Eye (tissue), 1 donor: ENCODE results near the gene SWI5.

Experiments used
- DNase-seq: peaks from one replicate; pipeline ENCODE4 v3.0.0-alpha.2; 2015

Gene SWI5

DNA sequence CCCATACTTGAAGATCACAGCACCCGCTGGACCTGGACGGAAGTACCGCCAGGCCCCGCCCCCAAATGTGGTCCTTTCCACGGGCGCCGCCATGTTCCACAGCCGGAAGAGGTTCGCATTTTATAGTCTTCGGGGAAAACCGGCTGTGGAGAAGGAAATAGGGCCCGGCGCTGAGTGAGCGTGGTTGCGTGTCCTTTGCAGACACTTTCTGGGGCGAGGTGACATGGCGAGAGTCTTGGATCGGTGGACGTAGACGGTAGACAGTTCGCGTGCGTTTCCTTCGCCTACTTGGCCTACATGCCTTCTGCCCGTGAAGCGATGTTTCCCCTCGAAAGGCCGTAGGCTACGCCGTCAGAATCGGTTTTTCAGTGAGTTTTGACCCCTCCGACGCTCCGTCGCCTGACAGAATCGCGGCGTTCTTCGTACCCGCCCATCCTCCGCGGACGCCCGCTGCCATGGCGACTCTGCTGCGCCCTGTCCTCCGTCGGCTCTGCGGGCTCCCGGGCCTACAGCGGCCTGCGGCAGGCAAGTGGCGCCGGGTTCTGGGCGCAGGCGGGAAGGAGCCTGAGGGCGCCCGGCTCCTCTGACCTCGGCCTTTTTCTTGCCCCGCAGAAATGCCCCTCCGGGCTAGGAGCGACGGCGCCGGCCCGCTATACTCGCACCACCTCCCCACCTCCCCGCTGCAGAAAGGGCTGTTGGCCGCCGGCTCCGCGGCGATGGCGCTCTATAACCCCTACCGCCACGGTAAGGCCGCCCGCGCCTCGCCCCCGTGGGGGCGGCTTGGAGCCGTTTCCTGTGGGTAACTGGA, 46.5 kb downstream of the SWI5 start, which contains the start of the genes COQ4 and TRUB2:
COQ4 (plus strand) TSS at position 436 of the 808 bp plus-strand sequence; CDS start at position 456, 20 bp downstream.
TRUB2 (minus strand) TSS at position 44 of the 808 bp plus-strand sequence; CDS start at position 5, 39 bp downstream.
- DNase-seq: peak; percentile 98

DNA sequence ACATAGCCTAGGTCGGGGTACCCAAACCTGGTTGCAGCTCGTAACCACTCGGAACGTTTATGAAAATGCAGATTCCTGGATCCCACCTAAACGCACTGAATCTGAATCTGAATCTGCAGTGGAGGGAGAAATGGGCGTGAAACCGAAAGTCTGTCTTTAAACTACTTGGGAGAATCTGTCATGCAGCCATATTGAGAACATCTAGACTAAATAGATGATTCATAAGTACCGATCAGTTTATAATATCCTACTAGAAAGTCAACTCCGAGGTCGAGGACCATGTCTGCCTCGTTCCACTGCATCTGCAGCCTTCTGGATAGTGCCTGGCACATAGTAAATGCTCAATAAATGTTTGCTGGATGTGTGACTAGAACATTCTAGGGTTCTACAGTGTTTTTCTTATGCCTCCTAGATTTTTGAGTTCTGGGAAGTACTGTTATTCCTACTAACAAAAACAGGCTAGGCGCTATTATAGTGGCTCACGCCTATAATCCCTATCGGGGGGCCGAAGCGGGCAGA, 47.2 kb downstream of the SWI5 start:
- DNase-seq: no peak

DNA sequence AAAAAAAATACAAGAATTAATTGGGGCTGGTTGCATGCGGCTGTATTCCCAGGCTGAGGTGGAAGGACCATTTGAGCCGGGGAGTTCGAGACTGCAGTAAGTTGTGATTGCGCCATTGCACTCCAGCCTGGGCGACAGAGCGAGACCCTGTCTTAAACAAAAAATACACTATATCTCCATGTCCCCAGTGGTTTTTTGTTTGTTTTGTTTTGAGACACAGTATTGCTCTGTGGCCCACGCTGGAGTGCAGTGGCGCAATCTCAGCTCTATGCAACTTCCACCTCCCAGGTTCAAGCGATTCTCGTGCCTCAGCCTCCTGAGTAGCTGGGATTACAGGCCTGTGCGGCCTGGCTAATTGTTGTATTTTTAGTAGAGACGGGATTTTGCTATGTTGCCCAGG, 47.7 kb downstream of the SWI5 start:
- DNase-seq: no peak

DNA sequence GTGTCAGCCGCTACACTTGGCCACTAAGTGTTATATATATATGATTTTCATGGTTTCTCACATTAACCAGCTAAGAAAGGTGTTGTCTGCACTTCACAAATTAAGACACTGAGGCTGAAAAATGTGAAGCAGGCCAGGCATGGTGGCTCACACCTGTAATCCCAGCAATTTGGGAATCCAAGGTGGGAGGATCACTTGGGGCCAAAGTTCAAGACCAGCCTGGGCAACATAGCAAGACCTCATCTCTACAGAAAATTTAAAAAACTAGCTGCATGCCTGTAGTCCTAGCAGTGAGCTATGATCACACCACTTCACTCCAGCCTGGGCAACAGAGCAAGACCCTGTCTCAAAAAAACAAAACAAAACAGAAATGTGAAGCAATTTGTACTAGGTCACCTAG, 48.3 kb downstream of the SWI5 start:
- no peak for DNase-seq

DNA sequence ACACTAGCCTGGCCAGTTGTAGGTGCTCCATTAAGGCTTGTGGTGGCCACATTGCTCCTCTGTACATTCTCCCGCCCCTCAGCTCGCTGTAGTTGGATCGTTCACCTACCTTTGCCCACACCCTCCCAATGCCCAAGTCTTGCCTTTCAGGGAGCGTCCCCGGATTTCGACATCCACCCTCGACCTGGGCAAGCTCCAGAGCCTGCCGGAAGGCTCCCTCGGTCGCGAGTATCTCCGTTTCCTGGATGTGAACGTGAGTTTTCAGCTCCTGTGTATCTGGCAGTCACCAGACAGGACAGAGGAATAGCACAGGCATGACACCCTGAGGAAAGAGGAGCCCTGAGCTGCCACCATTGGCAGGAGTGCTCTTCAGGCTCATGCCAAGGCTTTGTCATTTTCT, 49.6 kb downstream of the SWI5 start:
- DNase-seq: no peak

DNA sequence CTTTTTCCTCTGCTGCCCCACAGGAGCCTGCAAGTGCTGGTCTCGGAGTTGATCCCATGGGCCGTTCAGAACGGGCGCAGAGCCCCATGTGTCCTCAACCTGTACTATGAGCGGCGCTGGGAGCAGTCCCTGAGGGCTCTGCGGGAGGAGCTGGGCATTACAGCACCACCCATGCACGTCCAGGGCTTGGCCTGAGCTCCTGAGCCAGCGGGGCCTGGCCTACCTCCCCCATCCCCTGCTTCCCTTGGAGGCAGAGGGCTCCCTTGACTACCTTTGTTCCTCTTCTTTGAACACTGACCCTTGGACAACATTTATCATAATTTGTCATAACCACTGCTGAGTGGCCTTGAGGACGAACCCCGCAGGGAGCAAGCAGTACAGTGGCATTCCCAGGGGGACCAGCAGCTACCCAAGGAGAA, 57.4 kb downstream of the SWI5 start:
- no peak for DNase-seq

DNA sequence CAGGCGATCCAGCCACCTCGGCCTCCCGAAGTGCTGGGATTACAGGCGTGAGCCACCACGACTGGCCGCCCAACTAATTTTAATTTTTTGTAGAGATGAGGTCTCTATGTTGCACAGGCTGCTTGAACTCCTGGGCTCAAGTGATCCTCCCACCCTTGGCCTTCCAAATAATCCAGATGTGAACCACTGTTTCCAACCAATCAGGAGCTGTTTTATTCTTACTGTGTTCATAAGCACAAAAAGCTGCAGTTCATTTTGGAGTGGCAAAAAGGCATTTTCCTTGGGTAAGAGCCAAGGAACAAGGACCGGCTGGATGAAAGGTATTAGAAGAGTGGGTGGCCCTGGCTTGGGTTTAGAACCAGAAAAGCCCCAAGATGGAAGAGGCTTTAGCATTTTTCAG, 59.1 kb downstream of the SWI5 start:
- DNase-seq: no peak

DNA sequence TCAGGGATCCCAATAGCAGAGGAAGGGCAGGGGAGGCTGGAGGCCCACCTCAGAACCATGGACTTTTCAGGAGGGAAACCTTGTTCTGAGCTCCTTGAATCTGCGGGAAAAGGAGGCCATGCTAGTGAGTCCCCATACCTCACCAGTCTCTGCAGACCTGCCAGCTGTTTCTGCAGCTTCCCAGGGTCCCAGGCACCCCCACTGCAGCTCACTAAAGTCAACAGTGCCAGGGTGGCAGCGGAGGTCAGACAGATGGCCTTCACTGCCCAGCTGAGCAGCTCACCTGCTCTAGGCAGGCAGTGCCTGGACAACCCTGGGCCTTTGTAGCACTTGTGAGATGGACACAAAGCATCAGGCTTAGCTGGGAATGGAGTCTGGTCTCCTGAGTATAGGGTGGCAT, 59.8 kb downstream of the SWI5 start:
- DNase-seq: no peak

DNA sequence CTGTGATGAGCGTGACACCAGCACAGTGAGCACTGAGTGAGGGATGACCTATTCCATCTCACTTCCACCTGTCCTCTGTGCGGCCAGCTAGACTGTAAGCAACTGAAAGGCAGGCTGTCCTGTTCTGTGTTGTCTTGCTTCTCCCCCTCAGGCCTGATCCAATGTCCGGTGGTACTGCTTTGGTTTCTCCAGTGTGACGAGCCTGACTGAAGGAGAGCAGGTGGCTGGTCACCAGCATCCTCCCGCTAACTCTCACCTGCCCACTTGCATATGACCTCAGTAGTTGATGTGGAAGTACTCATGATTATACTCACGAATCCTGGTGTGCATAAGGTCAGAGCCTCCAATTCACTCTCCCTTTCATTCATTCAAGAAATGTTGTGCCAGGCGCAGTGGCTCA, 61.9 kb downstream of the SWI5 start:
- DNase-seq: no peak
